GM21825 (cell line): ENCODE data around the gene BMP6.

Source experiments
- ATAC-seq: cut with Tn5 transposase; IDR thresholded peaks from one replicate; pipeline ENCODE4 v1.9.1; 2021; ENCODE audit warnings: mild to moderate bottlenecking, moderate library complexity; ENCODE audit not compliant: unreplicated experiment

BMP6 gene

GRCh38 chr6:7919871-7920270, 194.0 kb downstream of the BMP6 start:
- no peak for ATAC-seq

- no peak for ATAC-seq
Observed at GRCh38 chr6:7920425-7920824, 194.5 kb downstream of the BMP6 start.

- ATAC-seq = no peak
Observed at GRCh38 chr6:7921046-7921445, 195.1 kb downstream of the BMP6 start.

GRCh38 chr6:7921632-7922092, 195.8 kb downstream of the BMP6 start:
- ATAC-seq = no peak

DNA sequence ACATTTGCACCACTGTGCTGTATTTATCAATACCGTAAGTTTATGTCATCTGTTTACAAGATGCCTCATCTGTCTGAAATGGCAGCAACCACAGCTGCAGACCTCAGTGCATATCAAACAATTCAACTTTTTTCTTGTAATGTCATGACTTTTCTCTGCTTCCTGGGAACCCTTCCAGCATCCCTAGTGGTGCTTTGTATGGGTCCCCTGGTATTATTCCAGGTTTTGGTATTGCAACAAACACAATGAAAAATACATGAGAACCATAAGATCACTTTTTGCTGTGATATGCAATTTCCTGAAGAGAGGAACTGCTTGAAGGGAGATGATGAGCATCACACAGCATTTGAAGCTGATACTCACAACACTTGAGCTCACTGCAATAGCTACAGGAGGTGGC, 196.7 kb downstream of the BMP6 start:
- ATAC-seq = no peak

DNA sequence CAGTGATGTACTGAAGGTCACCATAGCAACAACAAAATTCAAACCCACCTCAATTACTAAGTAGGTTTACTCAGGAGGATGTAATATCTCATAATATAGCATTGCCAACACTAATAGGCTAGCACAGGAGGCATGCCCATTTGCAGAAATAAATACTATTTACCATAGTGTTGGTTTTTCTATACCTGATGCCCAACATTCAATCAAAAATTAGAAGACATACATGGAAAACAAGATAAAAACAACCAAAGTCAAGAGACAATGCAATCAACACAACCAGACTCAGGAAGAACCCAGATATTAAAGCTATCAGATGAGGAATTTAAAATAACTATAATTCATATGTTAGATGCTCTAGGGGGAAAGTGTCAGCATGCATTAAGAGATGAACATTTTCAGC, 199.0 kb downstream of the BMP6 start:
- ATAC-seq = no peak
